ENCODE results near the gene FRMD4B. TPM values are rescaled to one million over a fixed set of nuclear protein-coding genes. Genes with fewer than 3 reads are reported as not detected.

Gene FRMD4B
- total RNA-seq, 2 donors from 2014 or later = 2.1 to 2.2 TPM

DNA sequence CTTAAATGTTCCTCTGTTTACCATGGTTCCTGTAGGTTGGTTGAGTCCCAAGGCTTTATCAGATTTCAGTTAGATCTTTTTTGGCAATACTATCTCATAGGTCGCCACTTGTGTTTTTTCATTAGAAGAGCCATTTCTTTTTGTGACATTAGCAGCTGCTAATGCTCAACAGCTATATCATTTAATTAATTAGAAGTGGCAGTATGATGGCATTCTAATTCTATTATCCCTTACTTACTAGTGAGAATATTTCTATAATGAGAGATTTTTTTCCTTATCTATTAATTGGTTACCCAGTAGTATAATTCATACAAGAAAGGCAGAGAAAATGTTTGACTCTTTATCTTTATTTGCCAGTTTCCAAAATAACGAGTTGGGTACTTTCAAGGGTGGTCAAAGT lies 25.2 kb downstream of the FRMD4B start:
- Mint-ChIP-seq H3K27me3 (ENCODE audit: insufficient read depth) (peaks cover 1% of the 10 kb centered on the region), H3K4me1 (no peaks in the 10 kb centered on the region), H3K4me3 (no peak overlapping the region), H3K36me3 (ENCODE audit: low read depth) (no peaks in the 10 kb centered on the region), H3K27ac (no peak overlapping the region), H3K9me3 (peaks cover 8% of the 10 kb centered on the region)
- H3K36me3 ChIP-seq (ENCODE audit: control insufficient read depth, insufficient read depth, low read length) = no peaks in the 10 kb centered on the region
- no peak for DNase-seq
- no peak overlapping the region for H3K27ac ChIP-seq (ENCODE audit: low read depth, low read length)
- TF ChIP-seq, protein P1, sequence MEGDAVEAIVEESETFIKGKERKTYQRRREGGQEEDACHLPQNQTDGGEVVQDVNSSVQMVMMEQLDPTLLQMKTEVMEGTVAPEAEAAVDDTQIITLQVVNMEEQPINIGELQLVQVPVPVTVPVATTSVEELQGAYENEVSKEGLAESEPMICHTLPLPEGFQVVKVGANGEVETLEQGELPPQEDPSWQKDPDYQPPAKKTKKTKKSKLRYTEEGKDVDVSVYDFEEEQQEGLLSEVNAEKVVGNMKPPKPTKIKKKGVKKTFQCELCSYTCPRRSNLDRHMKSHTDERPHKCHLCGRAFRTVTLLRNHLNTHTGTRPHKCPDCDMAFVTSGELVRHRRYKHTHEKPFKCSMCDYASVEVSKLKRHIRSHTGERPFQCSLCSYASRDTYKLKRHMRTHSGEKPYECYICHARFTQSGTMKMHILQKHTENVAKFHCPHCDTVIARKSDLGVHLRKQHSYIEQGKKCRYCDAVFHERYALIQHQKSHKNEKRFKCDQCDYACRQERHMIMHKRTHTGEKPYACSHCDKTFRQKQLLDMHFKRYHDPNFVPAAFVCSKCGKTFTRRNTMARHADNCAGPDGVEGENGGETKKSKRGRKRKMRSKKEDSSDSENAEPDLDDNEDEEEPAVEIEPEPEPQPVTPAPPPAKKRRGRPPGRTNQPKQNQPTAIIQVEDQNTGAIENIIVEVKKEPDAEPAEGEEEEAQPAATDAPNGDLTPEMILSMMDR (conservative IDR thresholded peaks at IDR 0.05) = no peak
- no peak overlapping the region for H3K9ac ChIP-seq (ENCODE audit: extremely low read depth, low read length, poor library complexity, severe bottlenecking)
- no peaks in the 10 kb centered on the region for H3K4me1 ChIP-seq (ENCODE audit: control insufficient read depth, insufficient read depth, low read length)
- no peaks in the 10 kb centered on the region for H3K27me3 ChIP-seq (ENCODE audit: control insufficient read depth, insufficient read depth, low read length, poor library complexity, severe bottlenecking)
- H3K4me3 ChIP-seq (ENCODE audit: low read length) = no peak overlapping the region
- no peaks in the 10 kb centered on the region for H3K9me3 ChIP-seq (ENCODE audit: control insufficient read depth, low read length)
- 90% methylated on average over 2 of the region's 2 CpGs; no CpG with 5 or more reads in 1 of the 2 experiments for WGBS, 2 experiments (ENCODE audit: insufficient coverage in 1 of 2, insufficient read length in 1 of 2)

DNA sequence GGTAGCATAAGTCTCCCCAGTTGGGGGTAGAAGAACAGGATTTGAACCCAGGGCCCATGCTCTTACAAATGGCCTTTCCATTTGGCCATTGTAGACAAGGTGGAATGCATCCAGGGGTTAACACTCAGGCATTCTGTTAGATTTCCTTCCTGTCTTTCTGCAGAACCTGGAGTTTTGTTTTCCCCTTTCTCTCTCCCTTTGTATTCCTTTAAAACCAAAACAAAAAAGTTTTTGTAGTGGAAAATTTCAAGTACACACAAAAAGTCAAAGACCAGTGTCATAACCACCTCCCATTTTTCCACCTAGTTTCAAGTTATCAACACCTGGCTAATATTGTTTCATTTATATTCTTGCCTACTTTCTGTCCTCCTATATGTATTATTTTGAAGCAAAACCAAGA lies 26.0 kb downstream of the FRMD4B start:
- Histone ChIP-seq H3K9ac (ENCODE audit: extremely low read depth, low read length, poor library complexity, severe bottlenecking) (no peak overlapping the region), H3K4me3 (ENCODE audit: low read length) (no peak overlapping the region), H3K27ac (ENCODE audit: low read depth, low read length) (no peak overlapping the region), H3K27me3 (ENCODE audit: control insufficient read depth, insufficient read depth, low read length, poor library complexity, severe bottlenecking) (no peaks in the 10 kb centered on the region), H3K4me1 (ENCODE audit: control insufficient read depth, insufficient read depth, low read length) (no peaks in the 10 kb centered on the region), H3K9me3 (ENCODE audit: control insufficient read depth, low read length) (no peaks in the 10 kb centered on the region), H3K36me3 (ENCODE audit: control insufficient read depth, insufficient read depth, low read length) (no peaks in the 10 kb centered on the region)
- Mint-ChIP-seq H3K9me3 (peaks cover 8% of the 10 kb centered on the region), H3K27me3 (ENCODE audit: insufficient read depth) (peaks cover 1% of the 10 kb centered on the region), H3K4me1 (no peaks in the 10 kb centered on the region), H3K4me3 (no peak overlapping the region), H3K27ac (no peak overlapping the region), H3K36me3 (ENCODE audit: low read depth) (no peaks in the 10 kb centered on the region)
- DNase-seq = no peak
- TF ChIP-seq, protein P1 (conservative IDR thresholded peaks at IDR 0.05) = no peak

DNA sequence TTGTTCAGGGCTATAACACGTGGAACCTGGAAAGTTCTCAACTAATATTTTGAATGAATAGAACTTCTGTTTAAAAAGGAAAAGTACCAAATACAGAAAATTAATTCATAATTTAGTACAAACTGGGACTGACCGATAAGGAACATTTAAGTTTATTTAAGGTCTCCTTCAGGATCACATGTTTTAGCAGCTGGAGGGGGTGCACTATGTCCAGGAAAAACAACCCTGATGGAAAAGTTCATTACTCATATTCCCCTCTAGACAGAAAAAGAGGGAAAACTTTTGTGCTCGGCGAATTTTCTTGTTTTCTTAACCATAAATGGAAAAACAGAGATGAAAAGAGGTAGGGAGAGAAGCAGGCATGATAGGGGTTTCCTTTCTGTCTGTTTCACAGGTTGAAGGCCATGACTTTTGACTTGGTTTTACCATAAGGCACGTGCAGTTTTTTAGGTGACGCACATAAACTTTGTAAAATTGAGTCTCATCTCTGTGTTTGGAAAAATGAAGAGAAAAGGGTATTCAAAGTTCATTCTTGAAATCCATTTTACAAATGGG lies 26.5 kb downstream of the FRMD4B start:
- no peak overlapping the region for H3K27ac ChIP-seq (ENCODE audit: low read depth, low read length)
- H3K4me1 ChIP-seq (ENCODE audit: control insufficient read depth, insufficient read depth, low read length) = no peaks in the 10 kb centered on the region
- H3K4me3 ChIP-seq (ENCODE audit: low read length) = no peak overlapping the region
- H3K9ac ChIP-seq (ENCODE audit: extremely low read depth, low read length, poor library complexity, severe bottlenecking) = no peak overlapping the region
- Mint-ChIP-seq H3K36me3 (ENCODE audit: low read depth) (no peaks in the 10 kb centered on the region), H3K9me3 (peaks cover 8% of the 10 kb centered on the region), H3K27me3 (ENCODE audit: insufficient read depth) (peaks cover 1% of the 10 kb centered on the region), H3K4me3 (no peak overlapping the region), H3K4me1 (no peaks in the 10 kb centered on the region), H3K27ac (no peak overlapping the region)
- DNase-seq = no peak
- WGBS, 2 experiments (ENCODE audit: insufficient coverage in 1 of 2, insufficient read length in 1 of 2) = 85 to 100% methylated on average over 2 to 6 of the region's 6 CpGs
- no peaks in the 10 kb centered on the region for H3K9me3 ChIP-seq (ENCODE audit: control insufficient read depth, low read length)
- TF ChIP-seq, protein P1 (conservative IDR thresholded peaks at IDR 0.05) = no peak
- H3K27me3 ChIP-seq (ENCODE audit: control insufficient read depth, insufficient read depth, low read length, poor library complexity, severe bottlenecking) = no peaks in the 10 kb centered on the region
- no peaks in the 10 kb centered on the region for H3K36me3 ChIP-seq (ENCODE audit: control insufficient read depth, insufficient read depth, low read length)

Measured in endodermal cell (in vitro differentiated cells).